SK-N-SH (cell line): ENCODE data around the gene SAMD4A. TPM values are rescaled to one million over a fixed set of nuclear protein-coding genes. Genes with fewer than 3 reads are reported as not detected.

Experiments
- CTCF ChIA-PET: fragments of 300-600, 350-600 bp; formaldehyde crosslinking; extraction: SDS; loops from one replicate; lab custom pipeline; 2021; lab: Yijun Ruan, JAX
- POLR2A ChIA-PET: fragments of 350-600 bp; sonication (Branson Sonifier 250); formaldehyde crosslinking; extraction: SDS; loops from one replicate; lab custom pipeline; 2020; ENCODE audit warnings: antibody characterized with exemption, inconsistent platforms; lab: Yijun Ruan, JAX
- DNase-seq: peaks from one replicate; pipeline ENCODE4 v3.0.0; 2012
- H2AFZ ChIP-seq: fragments of 200-600 bp; sonication (generic); 2 replicates; pipeline ENCODE4 v1.8.1; 2016; ENCODE audit warnings: antibody characterized with exemption, mild to moderate bottlenecking, low read depth
- H3F3A ChIP-seq: fragments of 200-600 bp; sonication (generic); replicated peaks from 2 replicates; pipeline ENCODE3; 2016; ENCODE audit warnings: antibody characterized with exemption, mild to moderate bottlenecking; ENCODE audit not compliant: insufficient read depth
- H3K27ac ChIP-seq, 2 experiments: fragments of 200-500 bp in 1 of 2; fragments of 200-600 bp in 1 of 2; sonication (Bioruptor generic) in 1 of 2; sonication (generic), shearing (Covaris generic) in 1 of 2; 2 replicates each; pipeline versions ENCODE4 v1.5.1 to v1.6.1; 2014 to 2016; ENCODE audit warnings: low read depth in 2 of 2, inconsistent platforms in 1 of 2, low read length in 1 of 2, mild to moderate bottlenecking in 1 of 2, mixed read lengths in 1 of 2
- H3K27me3 ChIP-seq: fragments of 200-600 bp; sonication (generic), shearing (Covaris generic); 2 replicates; pipeline ENCODE4 v1.6.1; 2016; ENCODE audit warnings: mixed run types; ENCODE audit not compliant: insufficient read depth
- H3K36me3 ChIP-seq, 2 experiments: fragments of 200-500 bp in 1 of 2; fragments of 200-600 bp in 1 of 2; sonication (Bioruptor generic) in 1 of 2; sonication (generic) in 1 of 2; replicated peaks in 1 of 2; 2 replicates each; pipeline versions ENCODE3 to v1.5.1; 2014 to 2016; ENCODE audit warnings: low read length in 1 of 2, mild to moderate bottlenecking in 1 of 2; ENCODE audit not compliant: insufficient read depth in 2 of 2, control insufficient read depth in 1 of 2
- H3K4me1 ChIP-seq, 2 experiments: fragments of 200-500 bp in 1 of 2; fragments of 200-600 bp in 1 of 2; sonication (Bioruptor generic) in 1 of 2; sonication (generic), shearing (Covaris generic) in 1 of 2; 2 replicates each; pipeline versions ENCODE4 v1.5.1 to v1.6.1; 2014 to 2016; ENCODE audit warnings: low read depth in 1 of 2, low read length in 1 of 2, mixed run types in 1 of 2; ENCODE audit not compliant: insufficient read depth in 2 of 2, control insufficient read depth in 1 of 2
- H3K4me2 ChIP-seq: fragments of 200-600 bp; sonication (generic), shearing (Covaris generic); 2 replicates; pipeline ENCODE4 v1.6.1; 2017; ENCODE audit warnings: mixed run types
- H3K4me3 ChIP-seq, 2 experiments: fragments of 200-500 bp in 1 of 2; fragments of 200-600 bp in 1 of 2; sonication (Bioruptor generic) in 1 of 2; sonication (generic), shearing (Covaris generic) in 1 of 2; 2 replicates each; pipeline versions ENCODE4 v1.5.1 to v1.8.1; 2014 to 2016; ENCODE audit warnings: low read depth in 2 of 2, inconsistent platforms in 1 of 2, low read length in 1 of 2, mild to moderate bottlenecking in 1 of 2, mixed read lengths in 1 of 2, moderate library complexity in 1 of 2
- H3K79me2 ChIP-seq: fragments of 200-600 bp; sonication (generic); 2 replicates; pipeline ENCODE4 v1.8.1; 2017; ENCODE audit warnings: mild to moderate bottlenecking; ENCODE audit not compliant: insufficient read depth
- H3K9ac ChIP-seq: fragments of 200-600 bp; sonication (generic); 2 replicates; pipeline ENCODE4 v1.6.1; 2017; ENCODE audit warnings: mixed run types
- H3K9me2 ChIP-seq: fragments of 200-600 bp; sonication (generic); 2 replicates; pipeline ENCODE4 v1.6.1; 2017; ENCODE audit warnings: mixed run types
- H3K9me3 ChIP-seq: fragments of 200-600 bp; sonication (generic); 2 replicates; pipeline ENCODE4 v1.6.1; 2017; ENCODE audit warnings: mixed run types, mild to moderate bottlenecking, moderate library complexity
- H4K20me1 ChIP-seq: fragments of 200-600 bp; sonication (generic); 2 replicates; pipeline ENCODE4 v1.6.1; 2017; ENCODE audit warnings: mild to moderate bottlenecking, mixed run types; ENCODE audit not compliant: insufficient read depth
- ELF1 ChIP-seq: IDR thresholded peaks from 2 replicates; pipeline ENCODE4 v1.4.0; 2012
- EP300 ChIP-seq, 2 experiments: IDR thresholded peaks; 2 replicates each; pipeline versions ENCODE4 v1.4.0 to v1.6.1; 2012; ENCODE audit warnings: borderline replicate concordance in 1 of 2, low read depth in 1 of 2, low read length in 1 of 2
- EZH2phosphoT487 ChIP-seq: fragments of 200-600 bp; sonication (generic); IDR thresholded peaks from 2 replicates; pipeline ENCODE4 v1.6.1; 2017; ENCODE audit warnings: low read depth, mixed run types, mild to moderate bottlenecking, antibody characterized with exemption, moderate library complexity, borderline replicate concordance
- FOSL2 ChIP-seq: IDR thresholded peaks from 2 replicates; pipeline ENCODE4 v1.4.0; 2012; ENCODE audit warnings: low read depth, mild to moderate bottlenecking, moderate library complexity, borderline replicate concordance
- FOXJ3 ChIP-seq: sonication (generic); formaldehyde crosslinking; IDR thresholded peaks from 2 replicates; pipeline ENCODE4 v1.5.1; 2020; ENCODE audit warnings: mild to moderate bottlenecking, missing genetic modification reagents
- FOXM1 ChIP-seq: IDR thresholded peaks from 2 replicates; pipeline ENCODE4 v1.4.0; 2012; ENCODE audit warnings: low read depth, mild to moderate bottlenecking
- GABPA ChIP-seq: IDR thresholded peaks from 2 replicates; pipeline ENCODE4 v1.4.0; 2012; ENCODE audit warnings: low read depth, mild to moderate bottlenecking
- MEF2A ChIP-seq: IDR thresholded peaks from 2 replicates; pipeline ENCODE4 v1.4.0; 2012; ENCODE audit warnings: low read depth, borderline replicate concordance
- MXI1 ChIP-seq: IDR thresholded peaks from 2 replicates; pipeline ENCODE4 v1.6.1; 2012; ENCODE audit warnings: mild to moderate bottlenecking, low read depth, low read length, improper control_type of control experiment
- NFIC ChIP-seq: IDR thresholded peaks from 2 replicates; pipeline ENCODE4 v1.4.0; 2012; ENCODE audit warnings: borderline replicate concordance
- NRF1 ChIP-seq: IDR thresholded peaks from 2 replicates; pipeline ENCODE4 v1.6.1; 2012; ENCODE audit warnings: low read depth, mild to moderate bottlenecking, low read length
- POLR2AphosphoS5 ChIP-seq: IDR thresholded peaks from 2 replicates; pipeline ENCODE4 v1.6.1; 2012; ENCODE audit warnings: low read depth, low read length
- RAD21 ChIP-seq: IDR thresholded peaks from 2 replicates; pipeline ENCODE4 v1.6.1; 2012; ENCODE audit warnings: mild to moderate bottlenecking, low read length
- RCOR1 ChIP-seq: fragments of 150-350 bp; IDR thresholded peaks from 2 replicates; pipeline ENCODE4 v1.6.1; 2017; ENCODE audit warnings: antibody characterized with exemption, low read length
- RFX5 ChIP-seq: IDR thresholded peaks from 2 replicates; pipeline ENCODE4 v1.6.1; 2012; ENCODE audit warnings: mild to moderate bottlenecking, improper control_type of control experiment, low read length
- RXRA ChIP-seq: IDR thresholded peaks from 2 replicates; pipeline ENCODE4 v1.4.0; 2012; ENCODE audit warnings: low read depth, mild to moderate bottlenecking, borderline replicate concordance
- SIN3A ChIP-seq: IDR thresholded peaks from 2 replicates; pipeline ENCODE4 v1.6.1; 2012; ENCODE audit warnings: low read depth, mild to moderate bottlenecking, low read length, moderate library complexity, borderline replicate concordance
- SMC3 ChIP-seq: IDR thresholded peaks from 2 replicates; pipeline ENCODE4 v1.6.1; 2012; ENCODE audit warnings: low read depth, low read length, improper control_type of control experiment
- TAF1 ChIP-seq: IDR thresholded peaks from 2 replicates; pipeline ENCODE4 v1.6.1; 2012; ENCODE audit warnings: low read depth, mild to moderate bottlenecking, low read length, moderate library complexity, borderline replicate concordance
- TEAD4 ChIP-seq: IDR thresholded peaks from 2 replicates; pipeline ENCODE4 v1.4.0; 2012; ENCODE audit warnings: mild to moderate bottlenecking, borderline replicate concordance; ENCODE audit not compliant: insufficient read depth
- YY1 ChIP-seq: IDR thresholded peaks from 2 replicates; pipeline ENCODE4 v1.4.0; 2012; ENCODE audit warnings: low read depth, mild to moderate bottlenecking
- WGBS: methylation state at CpG from one replicate; pipeline ENCODE4 v1.1.6; 2017; ENCODE audit warnings: low lambda C conversion rate; 5-methylcytosine and 5-hydroxymethylcytosine counted together
- polyA plus RNA-seq, 3 experiments: library from polyadenylated mRNA; depleted of rRNA; stranded (reverse); fragments of >200 nt; gene quantifications; 2 replicates each; pipeline ENCODE4 v1.2.3, GENCODE V29; 2012
- TF ChIP-seq, protein P1 (sequence below): fragments of 200-600 bp; sonication (generic); IDR thresholded peaks from 2 replicates; pipeline ENCODE4 v1.6.1; 2017; ENCODE audit warnings: antibody characterized with exemption, mild to moderate bottlenecking, moderate library complexity
- TF ChIP-seq, protein P2 (sequence below): IDR thresholded peaks from 2 replicates; pipeline ENCODE4 v1.4.0; 2012; ENCODE audit warnings: low read depth, borderline replicate concordance
- TF ChIP-seq, protein P3 (sequence below): IDR thresholded peaks from 2 replicates; pipeline ENCODE4; 2012

The SAMD4A gene
- polyA plus RNA-seq, 1 of the 3 experiments (the other 2 are of a cell fraction): 5.0 TPM

DNA sequence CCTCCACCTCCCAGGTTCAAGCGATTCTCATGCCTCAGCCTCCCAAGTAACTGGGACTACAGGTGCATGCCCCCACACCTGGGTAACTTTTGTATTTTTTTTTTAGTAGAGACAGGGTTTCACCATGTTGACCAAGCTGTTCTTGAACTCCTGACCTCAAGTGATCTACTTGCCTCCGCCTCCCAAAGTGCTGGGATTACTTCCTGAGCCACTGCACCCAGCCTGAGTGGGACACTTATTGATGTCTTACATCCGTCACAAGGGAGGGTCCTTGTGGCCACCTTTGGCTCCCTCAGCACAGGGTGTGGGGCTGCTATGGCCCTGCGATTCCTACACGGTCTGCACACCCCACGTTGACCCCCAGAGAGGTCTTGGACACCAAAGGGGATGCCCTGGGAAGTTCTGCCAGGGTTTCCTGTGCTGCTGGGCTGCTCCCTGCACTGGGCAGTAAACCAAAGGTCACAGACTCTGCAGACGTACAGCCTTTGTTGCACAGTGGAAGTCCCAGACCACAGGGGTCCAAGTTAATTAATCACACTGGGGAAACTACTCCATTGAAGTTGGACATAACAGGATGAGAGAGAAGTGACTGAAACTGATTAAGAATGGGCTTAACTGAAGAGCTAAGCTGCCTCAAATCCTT is 95.7 kb downstream of the SAMD4A start:
- H3K4me1 ChIP-seq: peaks cover 12 to 14% of the 10 kb centered on the region in 2 experiments; a peak in 3 of 4 replicates
- H3F3A ChIP-seq: peaks cover 6% of the 10 kb centered on the region
- H2AFZ ChIP-seq: no peak overlapping the region
- peaks cover 30% of the 10 kb centered on the region for H4K20me1 ChIP-seq
- H3K36me3 ChIP-seq: peaks cover 0 to 6% of the 10 kb centered on the region in 2 experiments
- no peak overlapping the region for H3K4me2 ChIP-seq
- no peak overlapping the region for H3K27ac ChIP-seq
- CTCF ChIA-PET: interaction anchor here (1.0 kb wide), 1 partner anchor 27 kb away, joined by 3 read pairs; no protein-coding TSS in a partner anchor
- no peak for TF ChIP-seq TEAD4
- TF ChIP-seq, all 33 proteins: peak for 0
- no peaks in the 10 kb centered on the region for H3K9me3 ChIP-seq
- DNase-seq: no peak
- H3K9ac ChIP-seq: no peak overlapping the region
- H3K9me2 ChIP-seq: no peaks in the 10 kb centered on the region
- H3K27me3 ChIP-seq: no peaks in the 10 kb centered on the region
- WGBS: 85% methylated on average over 7 of the region's 7 CpGs
- peaks cover 98% of the 10 kb centered on the region for H3K79me2 ChIP-seq
- H3K4me3 ChIP-seq: no peak overlapping the region
- POLR2A ChIA-PET: no interaction called here

DNA sequence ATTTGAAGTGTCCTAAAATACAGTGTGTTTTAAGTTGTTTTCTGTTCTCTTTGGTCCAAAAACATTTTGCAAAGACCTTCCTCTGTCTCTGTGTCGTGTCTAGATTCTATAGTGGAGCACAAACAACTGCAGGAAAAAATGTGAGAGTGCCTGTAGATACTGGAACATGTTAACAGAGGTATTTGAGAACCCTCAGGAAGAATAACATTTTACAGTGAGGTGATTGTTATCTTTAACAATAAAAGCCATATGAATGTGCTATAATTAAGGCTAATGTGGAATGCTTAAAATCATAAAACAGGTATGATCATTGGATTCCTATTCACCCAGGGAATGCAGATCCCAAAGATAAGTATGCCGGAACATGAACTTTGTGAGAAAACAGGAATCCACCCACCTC is 98.0 kb downstream of the SAMD4A start:
- POLR2A ChIA-PET: no interaction called here
- no peak for DNase-seq
- H3K9ac ChIP-seq: no peak overlapping the region
- H4K20me1 ChIP-seq: peaks cover 28% of the 10 kb centered on the region
- H3K4me3 ChIP-seq: no peak overlapping the region
- H2AFZ ChIP-seq: no peak overlapping the region
- no peak overlapping the region for H3K4me2 ChIP-seq
- no peaks in the 10 kb centered on the region for H3K27me3 ChIP-seq
- H3K36me3 ChIP-seq: no peaks in the 10 kb centered on the region
- CTCF ChIA-PET: interaction anchor here (1.1 kb wide), 1 partner anchor 34 kb away, joined by 3 read pairs; no protein-coding TSS in a partner anchor
- peaks cover 97% of the 10 kb centered on the region for H3K79me2 ChIP-seq
- no peaks in the 10 kb centered on the region for H3K9me2 ChIP-seq
- H3K9me3 ChIP-seq: no peaks in the 10 kb centered on the region
- peaks cover 12 to 24% of the 10 kb centered on the region in 2 experiments; a peak in 3 of 4 replicates for H3K4me1 ChIP-seq
- peaks cover 13% of the 10 kb centered on the region for H3F3A ChIP-seq
- H3K27ac ChIP-seq: peak overlapping the region in 1 of 2 experiments; percentile 53; a peak in 2 of 4 replicates
- 50% methylated on average over 2 of the region's 2 CpGs for WGBS
- TF ChIP-seq RXRA (0 out of 2 replicates have a peak, but pooled peaks have one; percentile 18), YY1 (no peak), RAD21 (no peak), TAF1 (no peak), SMC3 (no peak), MXI1 (no peak), ELF1 (no peak), RFX5 (no peak), FOXM1 (0 out of 2 replicates have a peak, but pooled peaks have one; percentile 29), EZH2phosphoT487 (no peak), EP300 (IDR thresholded peaks at IDR 0.05; ENCODE audit: borderline replicate concordance in 1 of 2, low read depth in 1 of 2, low read length in 1 of 2) (peak in 1 of 2 experiments; percentile 35; a peak in 1 of 4 replicates), TEAD4 (peak; percentile 56; the same call in 1 of the 2 replicates), NRF1 (no peak), GABPA (no peak), MEF2A (no peak), RCOR1 (no peak; the same call in 1 of the 2 replicates), POLR2AphosphoS5 (0 out of 2 replicates have a peak, but pooled peaks have one; percentile 17), FOXJ3 (CRISPR knock-in tag) (no peak), FOSL2 (peak; percentile 22; the same call in 1 of the 2 replicates), NFIC (0 out of 2 replicates have a peak, but pooled peaks have one; percentile 4), SIN3A (no peak)
- TF ChIP-seq, protein P1, sequence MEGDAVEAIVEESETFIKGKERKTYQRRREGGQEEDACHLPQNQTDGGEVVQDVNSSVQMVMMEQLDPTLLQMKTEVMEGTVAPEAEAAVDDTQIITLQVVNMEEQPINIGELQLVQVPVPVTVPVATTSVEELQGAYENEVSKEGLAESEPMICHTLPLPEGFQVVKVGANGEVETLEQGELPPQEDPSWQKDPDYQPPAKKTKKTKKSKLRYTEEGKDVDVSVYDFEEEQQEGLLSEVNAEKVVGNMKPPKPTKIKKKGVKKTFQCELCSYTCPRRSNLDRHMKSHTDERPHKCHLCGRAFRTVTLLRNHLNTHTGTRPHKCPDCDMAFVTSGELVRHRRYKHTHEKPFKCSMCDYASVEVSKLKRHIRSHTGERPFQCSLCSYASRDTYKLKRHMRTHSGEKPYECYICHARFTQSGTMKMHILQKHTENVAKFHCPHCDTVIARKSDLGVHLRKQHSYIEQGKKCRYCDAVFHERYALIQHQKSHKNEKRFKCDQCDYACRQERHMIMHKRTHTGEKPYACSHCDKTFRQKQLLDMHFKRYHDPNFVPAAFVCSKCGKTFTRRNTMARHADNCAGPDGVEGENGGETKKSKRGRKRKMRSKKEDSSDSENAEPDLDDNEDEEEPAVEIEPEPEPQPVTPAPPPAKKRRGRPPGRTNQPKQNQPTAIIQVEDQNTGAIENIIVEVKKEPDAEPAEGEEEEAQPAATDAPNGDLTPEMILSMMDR: no peak
- TF ChIP-seq, protein P2, sequence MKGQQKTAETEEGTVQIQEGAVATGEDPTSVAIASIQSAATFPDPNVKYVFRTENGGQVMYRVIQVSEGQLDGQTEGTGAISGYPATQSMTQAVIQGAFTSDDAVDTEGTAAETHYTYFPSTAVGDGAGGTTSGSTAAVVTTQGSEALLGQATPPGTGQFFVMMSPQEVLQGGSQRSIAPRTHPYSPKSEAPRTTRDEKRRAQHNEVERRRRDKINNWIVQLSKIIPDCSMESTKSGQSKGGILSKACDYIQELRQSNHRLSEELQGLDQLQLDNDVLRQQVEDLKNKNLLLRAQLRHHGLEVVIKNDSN: no peak
- TF ChIP-seq, protein P3, sequence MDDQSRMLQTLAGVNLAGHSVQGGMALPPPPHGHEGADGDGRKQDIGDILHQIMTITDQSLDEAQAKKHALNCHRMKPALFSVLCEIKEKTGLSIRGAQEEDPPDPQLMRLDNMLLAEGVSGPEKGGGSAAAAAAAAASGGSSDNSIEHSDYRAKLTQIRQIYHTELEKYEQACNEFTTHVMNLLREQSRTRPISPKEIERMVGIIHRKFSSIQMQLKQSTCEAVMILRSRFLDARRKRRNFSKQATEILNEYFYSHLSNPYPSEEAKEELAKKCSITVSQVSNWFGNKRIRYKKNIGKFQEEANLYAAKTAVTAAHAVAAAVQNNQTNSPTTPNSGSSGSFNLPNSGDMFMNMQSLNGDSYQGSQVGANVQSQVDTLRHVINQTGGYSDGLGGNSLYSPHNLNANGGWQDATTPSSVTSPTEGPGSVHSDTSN: no peak
